HG02571 (cell line): ENCODE measurements around the gene EVA1A.

Source experiments
- ATAC-seq: cut with Tn5 transposase; IDR thresholded peaks from one replicate; pipeline ENCODE4 v1.9.1; 2021; ENCODE audit warnings: mild to moderate bottlenecking, moderate library complexity; ENCODE audit not compliant: unreplicated experiment

EVA1A gene

DNA sequence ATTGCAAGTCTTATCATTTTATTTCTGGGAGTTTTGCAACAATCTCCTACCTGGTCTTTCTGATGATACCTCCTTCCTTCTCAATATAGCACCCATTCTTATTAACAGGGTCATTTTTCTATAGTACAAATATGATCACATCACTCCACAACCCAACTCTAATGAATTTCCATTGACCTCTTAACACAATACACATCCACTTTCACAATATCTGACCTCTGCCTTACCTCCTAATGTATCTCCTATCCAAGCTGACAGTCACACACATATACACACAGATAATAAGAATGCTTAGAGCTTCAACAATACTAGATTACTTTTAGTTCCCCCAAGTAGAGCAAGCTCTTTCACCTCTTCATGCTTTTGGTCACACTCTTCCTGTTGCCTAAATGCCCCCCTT, 40.9 kb downstream of the EVA1A start:
- no peak for ATAC-seq

DNA sequence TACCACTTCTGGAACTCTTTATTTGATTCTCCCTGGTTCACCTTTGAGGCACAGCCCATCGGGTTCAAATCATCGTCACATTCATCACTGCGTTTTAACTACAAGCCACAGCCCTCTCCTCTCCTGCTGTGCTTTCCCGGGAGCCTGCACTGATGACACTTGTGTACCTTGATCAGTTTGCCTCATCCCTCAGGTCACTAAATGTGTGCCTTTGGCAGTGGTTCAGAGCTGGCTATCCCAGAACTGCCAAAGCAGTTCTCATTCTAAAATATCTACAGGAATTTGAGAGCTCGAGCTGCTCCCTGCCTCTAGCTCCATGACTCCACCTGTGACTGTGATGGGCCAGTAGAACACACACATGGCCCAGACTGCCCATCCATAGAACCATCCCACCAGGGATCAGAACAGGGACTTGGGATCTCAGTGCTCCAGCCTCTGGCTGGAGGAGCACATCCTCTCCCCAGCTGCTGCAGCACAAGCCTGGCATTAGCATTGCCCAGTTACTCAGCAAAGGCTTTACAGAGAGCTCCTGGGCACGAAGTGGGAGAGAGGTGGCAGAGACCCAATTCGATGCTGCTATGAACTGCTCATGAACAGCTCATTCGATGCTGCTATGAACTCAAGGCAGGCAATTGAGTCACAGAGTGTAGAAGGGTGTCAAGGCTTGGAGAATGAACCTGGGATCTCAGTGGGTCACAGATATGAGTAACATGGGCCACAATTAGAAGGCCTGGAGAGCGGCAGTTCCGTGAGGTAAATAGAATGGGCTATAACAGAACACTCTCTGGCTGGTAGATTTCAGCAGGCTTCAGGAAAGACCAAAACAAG, 41.9 kb downstream of the EVA1A start:
- ATAC-seq, result no peak

DNA sequence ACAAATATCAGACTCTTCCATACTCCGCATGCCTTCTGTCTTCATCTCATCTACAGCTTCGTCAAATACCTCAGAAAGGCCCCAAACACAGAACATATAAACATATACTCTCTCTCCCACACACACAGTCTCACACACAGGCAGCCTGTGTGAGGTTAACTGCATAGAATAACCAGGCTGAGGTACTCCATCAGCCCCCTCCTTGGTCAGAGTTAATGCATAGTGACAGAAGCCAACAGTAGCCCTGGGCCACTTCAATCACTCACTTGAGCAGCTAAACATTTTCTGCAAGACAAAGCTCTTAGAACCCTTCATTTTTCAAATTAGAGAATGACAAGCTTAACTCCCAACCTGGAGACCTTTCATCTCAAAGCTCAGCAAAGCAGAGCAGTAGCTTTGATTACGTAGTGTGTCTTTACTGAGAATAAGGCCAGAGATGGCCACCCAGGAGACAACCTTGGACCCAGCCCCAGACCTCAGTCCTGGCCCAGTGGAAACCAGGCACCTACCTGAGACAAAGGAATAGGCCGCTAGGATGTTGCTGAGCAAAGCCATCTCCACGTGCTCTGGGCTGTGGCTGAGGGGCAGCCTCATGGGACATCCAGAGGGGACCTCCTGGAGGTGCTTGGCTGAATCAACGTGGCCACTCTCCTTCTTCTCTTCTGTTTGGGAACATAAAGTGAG, 43.0 kb downstream of the EVA1A start:
- no peak for ATAC-seq

DNA sequence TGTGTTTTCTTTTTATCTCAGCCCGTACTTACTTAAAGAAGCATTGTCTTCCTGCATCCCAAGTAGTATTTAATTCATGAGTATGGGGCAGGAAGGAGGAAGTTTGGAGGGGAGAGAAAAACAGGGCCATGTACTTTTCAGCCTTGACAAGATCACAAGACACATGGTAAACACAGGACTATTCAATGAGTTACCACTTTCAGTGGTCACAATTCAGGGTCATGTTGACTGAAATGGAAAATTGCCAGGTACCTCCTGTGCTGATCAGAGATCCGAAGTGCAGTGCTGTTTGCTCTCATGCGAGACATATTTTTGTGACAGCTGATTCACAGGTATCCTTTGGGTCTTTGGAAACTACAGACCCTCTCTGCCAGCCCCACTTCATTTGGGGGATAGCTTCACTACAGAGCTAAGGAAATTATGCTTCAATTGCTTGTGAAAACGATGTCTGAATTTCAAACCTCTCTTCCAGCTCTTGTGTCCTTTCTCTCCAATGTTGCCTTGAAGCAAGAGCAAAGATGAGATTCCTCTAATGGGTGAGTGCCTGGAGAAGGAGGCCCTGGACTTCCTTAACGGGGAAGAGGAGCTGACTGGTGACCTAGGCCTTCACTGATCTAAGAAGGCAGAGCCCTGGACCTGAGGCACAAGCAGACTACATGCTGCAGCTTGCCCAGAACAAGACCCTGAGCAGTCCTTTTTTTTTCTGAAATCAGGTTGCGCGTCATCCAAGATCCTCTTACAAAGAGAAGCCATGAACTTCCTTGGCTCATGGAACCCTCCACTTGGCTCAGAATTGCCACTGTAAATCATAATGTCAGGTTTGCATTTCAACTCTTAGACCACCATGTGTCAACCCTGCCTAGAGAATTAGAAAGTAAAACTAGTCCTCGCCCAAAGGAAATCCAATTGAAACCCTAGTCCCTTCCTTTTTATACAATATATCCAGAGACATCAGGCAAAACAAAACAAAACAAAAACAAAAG, 44.1 kb downstream of the EVA1A start:
- ATAC-seq, result no peak

DNA sequence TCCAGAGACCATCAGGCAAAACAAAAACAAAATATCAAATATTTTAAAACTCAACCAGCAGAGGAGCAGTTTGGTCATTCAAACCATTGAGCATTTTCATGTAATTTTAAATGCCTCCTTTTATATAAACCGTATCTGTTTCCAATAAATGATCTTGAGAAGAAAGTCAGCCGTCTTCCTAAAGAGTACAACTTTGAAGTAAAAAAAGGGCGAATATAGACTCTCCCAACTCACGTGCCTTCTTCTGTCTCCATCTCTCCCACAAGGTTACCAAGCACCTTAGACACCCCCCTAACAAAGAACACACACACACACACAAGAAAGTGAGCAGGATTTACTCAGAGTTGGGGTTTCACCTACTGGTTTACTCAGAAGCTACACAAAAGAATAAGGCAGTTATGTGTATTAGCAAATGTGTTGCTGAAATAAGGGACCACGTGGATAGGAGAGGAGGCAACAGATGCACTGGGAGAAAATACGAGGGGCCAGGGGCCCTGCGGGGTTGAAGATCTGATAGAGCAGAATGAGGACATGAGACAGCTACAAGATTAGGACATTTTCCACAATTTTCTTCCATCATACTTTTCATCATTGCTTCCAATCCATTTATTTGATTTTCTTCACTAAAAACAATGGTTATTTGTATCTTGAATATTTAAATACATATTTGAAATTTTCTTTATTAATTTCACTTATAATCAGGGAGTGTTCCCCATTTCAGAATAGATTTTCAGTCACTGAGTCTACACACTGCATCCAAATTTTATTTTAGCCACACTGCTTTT, 45.0 kb downstream of the EVA1A start:
- ATAC-seq, result no peak

DNA sequence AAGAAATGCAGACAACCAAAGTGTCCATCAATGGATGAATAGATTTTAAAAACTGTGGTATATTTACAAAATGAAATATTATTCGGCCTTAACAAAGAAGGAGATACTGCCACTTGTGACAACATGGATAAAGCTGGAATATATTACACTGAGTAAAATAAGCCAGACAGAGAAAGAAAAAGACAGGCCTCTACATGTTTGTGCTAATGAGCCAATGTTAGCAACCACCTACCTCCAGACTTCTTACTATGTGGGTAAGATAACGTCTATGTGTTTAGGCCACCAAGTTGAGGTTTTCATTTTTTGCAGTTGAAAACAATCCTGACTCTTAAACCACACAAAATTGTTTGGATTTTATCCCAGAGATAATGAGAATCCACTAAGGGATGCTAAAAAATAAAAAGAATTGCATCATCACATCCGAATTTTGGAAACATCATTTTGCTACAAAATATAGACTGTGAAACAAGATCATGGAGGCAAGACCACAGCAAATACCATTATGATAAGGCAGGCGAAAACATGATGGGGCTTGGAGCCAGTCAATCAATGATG, 47.0 kb downstream of the EVA1A start:
- ATAC-seq, result no peak

DNA sequence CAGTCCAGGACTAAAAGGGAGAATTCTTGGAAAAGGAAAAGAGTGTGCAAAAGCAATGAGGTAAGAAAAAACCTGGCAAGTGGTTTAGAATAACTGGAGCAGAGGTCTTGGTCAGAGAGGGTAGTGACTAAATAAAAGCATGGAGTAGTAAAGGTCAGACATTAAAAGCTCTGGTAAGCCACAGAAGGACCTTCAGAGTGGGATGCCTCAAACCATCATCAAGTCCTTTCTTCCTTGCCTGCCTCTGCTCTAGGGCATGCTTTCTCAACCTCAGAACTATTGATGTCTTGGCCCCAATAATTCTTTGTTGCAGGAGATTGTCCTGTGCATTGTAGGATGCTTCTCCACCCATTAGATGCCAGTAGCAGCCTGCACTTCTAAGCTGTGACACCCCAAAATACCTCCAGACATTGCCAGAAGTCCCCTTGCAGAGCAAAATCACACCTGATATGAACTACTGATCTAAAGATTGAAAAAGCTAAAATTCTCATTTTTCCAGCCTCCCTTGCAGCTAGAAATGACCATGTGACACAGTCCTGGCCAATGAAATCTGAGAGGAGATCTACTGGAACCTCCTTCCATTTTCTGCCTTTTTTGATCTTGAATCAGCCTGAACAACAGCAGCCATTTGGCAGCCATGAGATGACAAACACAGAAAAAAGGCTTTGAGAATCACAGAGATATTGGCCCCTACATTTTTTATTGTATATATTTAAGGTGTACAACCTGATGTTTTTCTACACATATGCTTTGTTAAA, 48.1 kb downstream of the EVA1A start:
- no peak for ATAC-seq

- ATAC-seq, result no peak
Observed at GRCh38 chr2:75506101-75506697, 54.5 kb downstream of the EVA1A start.

- ATAC-seq, result no peak
Observed at GRCh38 chr2:75505012-75505411, 55.7 kb downstream of the EVA1A start.

GRCh38 chr2:75503048-75503607, 57.6 kb downstream of the EVA1A start:
- no peak for ATAC-seq

DNA sequence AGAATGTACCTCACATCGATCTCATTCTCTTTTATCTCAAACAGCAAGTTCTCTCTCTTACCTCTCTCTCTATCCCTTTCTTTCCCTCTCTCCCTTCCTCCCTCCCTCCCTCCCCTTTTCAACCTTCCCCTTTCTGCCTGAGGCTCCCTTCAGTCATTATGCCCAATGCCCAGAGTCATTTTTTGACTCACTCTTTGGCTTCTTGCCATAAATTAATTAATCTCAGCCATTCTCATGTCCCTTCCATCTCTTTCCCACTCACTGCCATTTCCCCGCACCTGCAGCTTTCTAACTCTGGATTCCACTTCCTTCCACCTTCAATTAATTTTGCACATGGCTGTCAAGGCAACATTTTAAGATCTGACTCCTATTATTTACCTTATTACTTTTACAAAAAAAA, 60.1 kb downstream of the EVA1A start:
- no peak for ATAC-seq

- no peak for ATAC-seq
Observed at GRCh38 chr2:75499534-75499933, 61.2 kb downstream of the EVA1A start.

DNA sequence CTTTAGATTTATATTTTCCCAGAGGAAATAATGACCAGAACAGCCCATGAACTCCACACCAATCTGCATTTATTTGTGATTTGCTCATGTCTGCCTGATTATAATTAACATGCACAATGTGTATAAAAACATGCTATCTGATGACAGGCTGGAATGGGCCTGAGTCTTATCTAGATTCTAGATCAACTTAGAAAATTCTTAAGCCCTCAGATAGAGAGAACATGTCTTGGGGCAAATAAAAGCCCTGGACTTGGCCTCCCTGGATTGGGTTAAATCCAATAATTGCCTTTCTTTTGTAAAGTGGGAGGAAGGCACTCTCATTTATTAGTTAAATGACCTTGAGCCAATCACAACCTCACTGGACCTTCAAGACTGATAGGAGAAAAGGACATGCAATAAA, 61.8 kb downstream of the EVA1A start:
- ATAC-seq, result no peak

DNA sequence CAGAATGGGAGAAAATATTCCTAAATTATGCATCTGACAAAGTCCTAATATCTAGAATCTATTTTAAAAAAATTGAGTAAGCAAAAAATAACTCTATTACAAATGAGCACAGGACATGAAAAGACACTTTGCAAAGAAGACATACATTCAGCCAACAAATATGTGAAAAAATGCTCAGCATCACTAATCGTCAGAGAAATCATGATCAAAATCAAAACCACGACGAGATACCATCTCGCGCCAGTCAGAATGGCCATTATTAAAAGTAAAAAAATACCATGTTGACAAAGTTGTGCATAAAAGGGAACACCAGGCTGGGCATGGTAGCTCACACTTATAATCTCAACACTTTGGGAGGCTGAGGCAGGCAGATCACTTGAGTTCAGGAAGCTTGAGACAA, 63.5 kb downstream of the EVA1A start:
- ATAC-seq, result no peak

- no peak for ATAC-seq
Observed at GRCh38 chr2:75495862-75496261, 64.9 kb downstream of the EVA1A start.

- no peak for ATAC-seq
Observed at GRCh38 chr2:75494137-75494769, 66.5 kb downstream of the EVA1A start.

GRCh38 chr2:75493230-75493629, 67.5 kb downstream of the EVA1A start:
- ATAC-seq, result no peak

- ATAC-seq, result no peak
Observed at GRCh38 chr2:75491129-75491753, 69.5 kb downstream of the EVA1A start.
